GM13977 (cell line): ENCODE measurements around the gene TP53I3.

ENCODE experiments used
- DNase-seq: peaks from one replicate; pipeline ENCODE4 v3.0.0; 2012; ENCODE audit warnings: low spot score
- CTCF ChIP-seq: IDR thresholded peaks from 2 replicates; pipeline ENCODE4 v1.5.1; 2012; ENCODE audit warnings: mild to moderate bottlenecking, control low read depth; ENCODE audit not compliant: insufficient read depth; ENCODE audit errors: extremely low read depth, missing control alignments
- in situ Hi-C: fragments of 300-500 bp; cut with MboI; formaldehyde crosslinking; loops from one replicate; pipeline ENCODE4 v1.12.0; 2022; ENCODE audit warnings: low sequenced_read_pairs, low pct_unique_long_range_greater_than_20kb, mixed read lengths, inconsistent platforms; ENCODE audit not compliant: unreplicated experiment

Gene TP53I3

GRCh38 chr2:24122366-24123194 lies 37.9 kb upstream of the TP53I3 start:
- in situ Hi-C loops = no loop called here
- DNase-seq = no peak
- TF ChIP-seq CTCF = no peak

DNA sequence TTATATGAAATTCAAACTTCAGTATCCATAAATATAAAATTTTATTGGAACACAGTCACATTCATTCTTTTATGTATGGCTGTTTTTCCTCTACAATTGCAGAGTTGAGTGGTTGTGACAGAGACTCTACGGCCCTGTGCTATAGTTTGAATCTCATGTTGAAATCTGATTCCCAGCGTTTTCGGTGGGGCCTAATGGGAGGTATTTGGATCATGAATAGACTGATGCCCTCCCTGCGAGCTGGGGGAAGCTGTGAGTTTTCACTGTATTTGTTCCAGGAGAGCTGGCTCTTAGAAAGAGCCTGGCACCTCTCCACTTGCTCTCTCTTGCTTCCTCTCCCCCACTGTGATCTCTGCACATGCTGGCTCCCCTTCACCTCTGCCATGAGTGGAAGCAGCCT lies 36.8 kb upstream of the TP53I3 start:
- in situ Hi-C loops = no loop called here
- TF ChIP-seq CTCF = no peak
- no peak for DNase-seq

- DNase-seq = no peak
- in situ Hi-C loops = no loop called here
- TF ChIP-seq CTCF = no peak
Measured at GRCh38 chr2:24121066-24121465, 36.4 kb upstream of the TP53I3 start.

DNA sequence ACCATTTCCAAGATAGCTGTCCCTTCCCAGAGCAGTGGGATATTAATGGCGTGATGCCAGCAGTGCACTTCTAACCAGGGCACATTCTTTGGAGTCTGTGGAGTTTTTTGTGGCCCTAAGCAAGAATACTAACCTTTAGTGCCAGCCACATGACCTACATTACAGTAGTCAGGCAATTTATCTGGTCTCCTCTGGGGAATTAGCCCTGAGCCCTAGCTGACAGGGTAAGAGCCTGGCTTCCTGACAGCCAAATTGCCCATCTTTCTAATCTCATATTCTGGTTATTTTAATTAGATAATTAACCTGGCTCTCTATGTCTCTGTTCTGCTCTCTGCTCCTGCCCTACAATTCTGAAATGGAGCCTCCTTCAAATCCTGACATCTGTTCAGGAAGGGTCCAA lies 33.3 kb upstream of the TP53I3 start:
- in situ Hi-C loops = no loop called here
- no peak for TF ChIP-seq CTCF
- DNase-seq = no peak

GRCh38 chr2:24115057-24115456 lies 30.4 kb upstream of the TP53I3 start:
- no peak for DNase-seq
- in situ Hi-C loops = no loop called here
- no peak for TF ChIP-seq CTCF

GRCh38 chr2:24111407-24111901 lies 26.8 kb upstream of the TP53I3 start:
- TF ChIP-seq CTCF = no peak
- DNase-seq = no peak
- in situ Hi-C loops = no loop called here
